Stimulated activated CD8-positive, alpha-beta memory T cell treated with anti-CD3 and anti-CD28 coated beads, Interleukin-4, amount 100 ng/mL, for 24 hours (primary cell): Measurements from ENCODE around the gene LNX2.

Source experiments
- DNase-seq: peaks from one replicate; pipeline ENCODE4 v3.0.0-alpha.2; 2020; ENCODE audit warnings: low read depth

Gene LNX2

GRCh38 chr13:27605610-27606200 lies 14.6 kb downstream of the LNX2 start:
- no peak for DNase-seq

GRCh38 chr13:27605099-27605498 lies 15.2 kb downstream of the LNX2 start:
- no peak for DNase-seq

- DNase-seq: no peak
These were observed 18.5 kb downstream of the LNX2 start for GRCh38 chr13:27601803-27602202.

- no peak for DNase-seq
These were observed 19.1 kb downstream of the LNX2 start for GRCh38 chr13:27601208-27601607.

- no peak for DNase-seq
These were observed 19.6 kb downstream of the LNX2 start for GRCh38 chr13:27600711-27601110.

GRCh38 chr13:27599845-27600553 lies 20.3 kb downstream of the LNX2 start:
- no peak for DNase-seq

- DNase-seq: no peak
These were observed 21.2 kb downstream of the LNX2 start for GRCh38 chr13:27599096-27599495.

- DNase-seq: no peak
These were observed 25.1 kb downstream of the LNX2 start for GRCh38 chr13:27595055-27595811.

- no peak for DNase-seq
These were observed 27.1 kb downstream of the LNX2 start for GRCh38 chr13:27593267-27593666.

GRCh38 chr13:27592865-27593264 lies 27.5 kb downstream of the LNX2 start:
- DNase-seq: no peak

- no peak for DNase-seq
These were observed 31.9 kb downstream of the LNX2 start for GRCh38 chr13:27588405-27588804.

- DNase-seq: no peak
These were observed 33.1 kb downstream of the LNX2 start for GRCh38 chr13:27587095-27587746.

- no peak for DNase-seq
These were observed 36.7 kb downstream of the LNX2 start for GRCh38 chr13:27583645-27584044.

- DNase-seq: no peak
These were observed 42.0 kb downstream of the LNX2 start for GRCh38 chr13:27578121-27579030.

GRCh38 chr13:27574661-27575060 lies 45.7 kb downstream of the LNX2 start:
- no peak for DNase-seq

GRCh38 chr13:27573265-27573664 lies 47.1 kb downstream of the LNX2 start:
- DNase-seq: no peak

- DNase-seq: no peak
These were observed 48.0 kb downstream of the LNX2 start for GRCh38 chr13:27572234-27572901.

- DNase-seq: no peak
These were observed 49.4 kb downstream of the LNX2 start for GRCh38 chr13:27570906-27571305.

- no peak for DNase-seq
These were observed 50.9 kb downstream of the LNX2 start for GRCh38 chr13:27569405-27569804.

GRCh38 chr13:27565818-27566217 lies 54.5 kb downstream of the LNX2 start:
- DNase-seq: no peak

GRCh38 chr13:27562457-27562856 lies 57.9 kb downstream of the LNX2 start:
- no peak for DNase-seq
